Liver (tissue), 3 donors: Measurements from ENCODE around the gene FCHO2.

ENCODE experiments used
- EGR1 ChIP-seq, 2 donors: IDR thresholded peaks; 2 replicates each; pipeline ENCODE4 v1.6.1; 2016 to 2018; ENCODE audit warnings: antibody characterized with exemption in 2 of 2, low read depth in 2 of 2
- FOXA1 ChIP-seq: IDR thresholded peaks from 2 replicates; pipeline ENCODE4 v1.6.1; 2016; ENCODE audit warnings: antibody characterized with exemption
- HNF4G ChIP-seq: IDR thresholded peaks from 2 replicates; pipeline ENCODE4 v1.6.1; 2016; ENCODE audit warnings: antibody characterized with exemption
- JUND ChIP-seq, 2 donors: IDR thresholded peaks; 2 replicates each; pipeline ENCODE4 v1.6.1; 2016; ENCODE audit warnings: antibody characterized with exemption in 2 of 2
- RXRA ChIP-seq, 2 donors: IDR thresholded peaks; 2 replicates each; pipeline ENCODE4 v1.6.1; 2017 to 2018; ENCODE audit warnings: antibody characterized with exemption in 2 of 2, mild to moderate bottlenecking in 1 of 2
- SP1 ChIP-seq: IDR thresholded peaks from 2 replicates; pipeline ENCODE4 v1.6.1; 2018; ENCODE audit warnings: antibody characterized with exemption, mild to moderate bottlenecking
- TAF1 ChIP-seq: conservative IDR thresholded peaks from 2 replicates; pipeline ENCODE4 v1.6.1; 2016; ENCODE audit warnings: antibody characterized with exemption, mild to moderate bottlenecking
- YY1 ChIP-seq: IDR thresholded peaks from 2 replicates; pipeline ENCODE4 v1.6.1; 2016; ENCODE audit warnings: antibody characterized with exemption, mild to moderate bottlenecking
- TF ChIP-seq, protein P1 (sequence below): fragments of 150-350 bp; IDR thresholded peaks from 2 replicates; pipeline ENCODE4 v1.5.1; 2017; ENCODE audit warnings: improper control_type of control experiment, low read depth, low read length; ENCODE audit not compliant: missing input control
- TF ChIP-seq, protein P2 (sequence below): IDR thresholded peaks from 2 replicates; pipeline ENCODE4 v1.6.1; 2016; ENCODE audit warnings: antibody characterized with exemption
- TF ChIP-seq, protein P3 (sequence below): IDR thresholded peaks from 2 replicates; pipeline ENCODE4 v1.6.1; 2016; ENCODE audit warnings: antibody characterized with exemption
- TF ChIP-seq, protein P4 (sequence below): IDR thresholded peaks from 2 replicates; pipeline ENCODE4 v1.6.1; 2016; ENCODE audit warnings: antibody characterized with exemption, mild to moderate bottlenecking
- TF ChIP-seq, protein P5 (sequence below): IDR thresholded peaks from 2 replicates; pipeline ENCODE4 v1.6.1; 2016; ENCODE audit warnings: antibody characterized with exemption
- donor health status: healthy.
- donor health status: healthy.

DNA sequence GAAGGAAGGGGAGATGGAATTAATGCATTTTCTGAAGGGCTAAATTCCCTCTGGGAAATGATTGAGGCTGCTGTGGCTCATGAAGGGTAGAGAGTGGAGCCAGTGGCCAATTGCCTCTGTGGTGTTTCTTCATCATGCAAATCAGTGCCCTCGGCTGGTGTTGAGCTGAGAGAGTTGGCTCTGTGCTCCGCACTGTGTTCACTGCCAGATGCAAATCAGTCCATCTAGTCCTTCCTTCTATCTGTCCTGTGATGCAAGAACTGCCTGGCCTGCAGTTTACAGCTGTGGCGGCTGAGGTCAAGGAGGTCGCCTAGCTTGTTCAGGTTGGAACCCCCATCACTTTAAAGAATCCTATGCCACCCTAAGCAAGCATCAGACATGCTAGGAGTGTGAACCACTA, 170.5 kb downstream of the FCHO2 start:
- TF ChIP-seq, protein P1, sequence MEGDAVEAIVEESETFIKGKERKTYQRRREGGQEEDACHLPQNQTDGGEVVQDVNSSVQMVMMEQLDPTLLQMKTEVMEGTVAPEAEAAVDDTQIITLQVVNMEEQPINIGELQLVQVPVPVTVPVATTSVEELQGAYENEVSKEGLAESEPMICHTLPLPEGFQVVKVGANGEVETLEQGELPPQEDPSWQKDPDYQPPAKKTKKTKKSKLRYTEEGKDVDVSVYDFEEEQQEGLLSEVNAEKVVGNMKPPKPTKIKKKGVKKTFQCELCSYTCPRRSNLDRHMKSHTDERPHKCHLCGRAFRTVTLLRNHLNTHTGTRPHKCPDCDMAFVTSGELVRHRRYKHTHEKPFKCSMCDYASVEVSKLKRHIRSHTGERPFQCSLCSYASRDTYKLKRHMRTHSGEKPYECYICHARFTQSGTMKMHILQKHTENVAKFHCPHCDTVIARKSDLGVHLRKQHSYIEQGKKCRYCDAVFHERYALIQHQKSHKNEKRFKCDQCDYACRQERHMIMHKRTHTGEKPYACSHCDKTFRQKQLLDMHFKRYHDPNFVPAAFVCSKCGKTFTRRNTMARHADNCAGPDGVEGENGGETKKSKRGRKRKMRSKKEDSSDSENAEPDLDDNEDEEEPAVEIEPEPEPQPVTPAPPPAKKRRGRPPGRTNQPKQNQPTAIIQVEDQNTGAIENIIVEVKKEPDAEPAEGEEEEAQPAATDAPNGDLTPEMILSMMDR = no peak
- TF ChIP-seq SP1 = no peak
- TF ChIP-seq FOXA1 = no peak
- TF ChIP-seq, protein P2, sequence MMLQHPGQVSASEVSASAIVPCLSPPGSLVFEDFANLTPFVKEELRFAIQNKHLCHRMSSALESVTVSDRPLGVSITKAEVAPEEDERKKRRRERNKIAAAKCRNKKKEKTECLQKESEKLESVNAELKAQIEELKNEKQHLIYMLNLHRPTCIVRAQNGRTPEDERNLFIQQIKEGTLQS = no peak
- TF ChIP-seq, protein P3, sequence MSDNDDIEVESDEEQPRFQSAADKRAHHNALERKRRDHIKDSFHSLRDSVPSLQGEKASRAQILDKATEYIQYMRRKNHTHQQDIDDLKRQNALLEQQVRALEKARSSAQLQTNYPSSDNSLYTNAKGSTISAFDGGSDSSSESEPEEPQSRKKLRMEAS = no peak
- TF ChIP-seq, protein P4, sequence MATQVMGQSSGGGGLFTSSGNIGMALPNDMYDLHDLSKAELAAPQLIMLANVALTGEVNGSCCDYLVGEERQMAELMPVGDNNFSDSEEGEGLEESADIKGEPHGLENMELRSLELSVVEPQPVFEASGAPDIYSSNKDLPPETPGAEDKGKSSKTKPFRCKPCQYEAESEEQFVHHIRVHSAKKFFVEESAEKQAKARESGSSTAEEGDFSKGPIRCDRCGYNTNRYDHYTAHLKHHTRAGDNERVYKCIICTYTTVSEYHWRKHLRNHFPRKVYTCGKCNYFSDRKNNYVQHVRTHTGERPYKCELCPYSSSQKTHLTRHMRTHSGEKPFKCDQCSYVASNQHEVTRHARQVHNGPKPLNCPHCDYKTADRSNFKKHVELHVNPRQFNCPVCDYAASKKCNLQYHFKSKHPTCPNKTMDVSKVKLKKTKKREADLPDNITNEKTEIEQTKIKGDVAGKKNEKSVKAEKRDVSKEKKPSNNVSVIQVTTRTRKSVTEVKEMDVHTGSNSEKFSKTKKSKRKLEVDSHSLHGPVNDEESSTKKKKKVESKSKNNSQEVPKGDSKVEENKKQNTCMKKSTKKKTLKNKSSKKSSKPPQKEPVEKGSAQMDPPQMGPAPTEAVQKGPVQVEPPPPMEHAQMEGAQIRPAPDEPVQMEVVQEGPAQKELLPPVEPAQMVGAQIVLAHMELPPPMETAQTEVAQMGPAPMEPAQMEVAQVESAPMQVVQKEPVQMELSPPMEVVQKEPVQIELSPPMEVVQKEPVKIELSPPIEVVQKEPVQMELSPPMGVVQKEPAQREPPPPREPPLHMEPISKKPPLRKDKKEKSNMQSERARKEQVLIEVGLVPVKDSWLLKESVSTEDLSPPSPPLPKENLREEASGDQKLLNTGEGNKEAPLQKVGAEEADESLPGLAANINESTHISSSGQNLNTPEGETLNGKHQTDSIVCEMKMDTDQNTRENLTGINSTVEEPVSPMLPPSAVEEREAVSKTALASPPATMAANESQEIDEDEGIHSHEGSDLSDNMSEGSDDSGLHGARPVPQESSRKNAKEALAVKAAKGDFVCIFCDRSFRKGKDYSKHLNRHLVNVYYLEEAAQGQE = no peak
- peak; percentile 24 to 55 for TF ChIP-seq RXRA (IDR thresholded peaks at IDR 0.05)
- no peak for TF ChIP-seq JUND (IDR thresholded peaks at IDR 0.05)
- TF ChIP-seq EGR1 (IDR thresholded peaks at IDR 0.05; ENCODE audit: low read depth in 2 of 2) = no peak
- TF ChIP-seq YY1 = no peak
- TF ChIP-seq, protein P5, sequence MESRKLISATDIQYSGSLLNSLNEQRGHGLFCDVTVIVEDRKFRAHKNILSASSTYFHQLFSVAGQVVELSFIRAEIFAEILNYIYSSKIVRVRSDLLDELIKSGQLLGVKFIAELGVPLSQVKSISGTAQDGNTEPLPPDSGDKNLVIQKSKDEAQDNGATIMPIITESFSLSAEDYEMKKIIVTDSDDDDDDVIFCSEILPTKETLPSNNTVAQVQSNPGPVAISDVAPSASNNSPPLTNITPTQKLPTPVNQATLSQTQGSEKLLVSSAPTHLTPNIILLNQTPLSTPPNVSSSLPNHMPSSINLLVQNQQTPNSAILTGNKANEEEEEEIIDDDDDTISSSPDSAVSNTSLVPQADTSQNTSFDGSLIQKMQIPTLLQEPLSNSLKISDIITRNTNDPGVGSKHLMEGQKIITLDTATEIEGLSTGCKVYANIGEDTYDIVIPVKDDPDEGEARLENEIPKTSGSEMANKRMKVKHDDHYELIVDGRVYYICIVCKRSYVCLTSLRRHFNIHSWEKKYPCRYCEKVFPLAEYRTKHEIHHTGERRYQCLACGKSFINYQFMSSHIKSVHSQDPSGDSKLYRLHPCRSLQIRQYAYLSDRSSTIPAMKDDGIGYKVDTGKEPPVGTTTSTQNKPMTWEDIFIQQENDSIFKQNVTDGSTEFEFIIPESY = no peak
- TF ChIP-seq HNF4G = no peak
- no peak for TF ChIP-seq TAF1
